ENCODE results near the gene ADAMTS14. TPM values are rescaled to one million over a fixed set of nuclear protein-coding genes. Genes with fewer than 3 reads are reported as not detected.

ADAMTS14 gene
- total RNA-seq, 1 donor, result 0.86 TPM

GRCh38 chr10:70743430-70743788 is 71.1 kb downstream of the ADAMTS14 start:
- no peak for TF ChIP-seq CTCF (IDR thresholded peaks at IDR 0.05; ENCODE audit: insufficient read depth, low read depth, low read length)
- no peak overlapping the region for H3K4me3 ChIP-seq (ENCODE audit: low read depth, low read length)
- DNase-seq (ENCODE audit: low read depth), result no peak

- TF ChIP-seq CTCF (IDR thresholded peaks at IDR 0.05; ENCODE audit: insufficient read depth, low read depth, low read length), result no peak
- no peak for DNase-seq (ENCODE audit: low read depth)
- no peak overlapping the region for H3K4me3 ChIP-seq (ENCODE audit: low read depth, low read length)
Measured at GRCh38 chr10:70743879-70744278, 71.6 kb downstream of the ADAMTS14 start.

- H3K4me3 ChIP-seq (ENCODE audit: low read depth, low read length), result no peak overlapping the region
- no peak for DNase-seq (ENCODE audit: low read depth)
- TF ChIP-seq CTCF (IDR thresholded peaks at IDR 0.05; ENCODE audit: insufficient read depth, low read depth, low read length), result no peak
Measured at GRCh38 chr10:70744617-70745143, 72.4 kb downstream of the ADAMTS14 start.

GRCh38 chr10:70745555-70745954 is 73.2 kb downstream of the ADAMTS14 start:
- DNase-seq (ENCODE audit: low read depth), result no peak
- no peak for TF ChIP-seq CTCF (IDR thresholded peaks at IDR 0.05; ENCODE audit: insufficient read depth, low read depth, low read length)
- no peak overlapping the region for H3K4me3 ChIP-seq (ENCODE audit: low read depth, low read length)

GRCh38 chr10:70747192-70747965 is 75.1 kb downstream of the ADAMTS14 start:
- TF ChIP-seq CTCF (IDR thresholded peaks at IDR 0.05; ENCODE audit: insufficient read depth, low read depth, low read length), result no peak
- no peak overlapping the region for H3K4me3 ChIP-seq (ENCODE audit: low read depth, low read length)
- DNase-seq (ENCODE audit: low read depth), result no peak

GRCh38 chr10:70748305-70748704 is 76.0 kb downstream of the ADAMTS14 start:
- no peak overlapping the region for H3K4me3 ChIP-seq (ENCODE audit: low read depth, low read length)
- no peak for TF ChIP-seq CTCF (IDR thresholded peaks at IDR 0.05; ENCODE audit: insufficient read depth, low read depth, low read length)
- DNase-seq (ENCODE audit: low read depth), result no peak

All from fibroblast of villous mesenchyme (primary cell).